Stomach (tissue), 9 donors: ENCODE results near the gene GFY. TPM values are rescaled to one million over a fixed set of nuclear protein-coding genes. Genes with fewer than 3 reads are reported as not detected.
"Not testable (repeated sequence)": the region's sequence is repeated elsewhere in the genome, so short reads cannot be mapped to it uniquely, and the experiment has no call there.

Source experiments
- DNase-seq, 2 donors: peaks; one replicate each; pipeline versions ENCODE4 v3.0.0 to v3.0.0-alpha.2; 2013 to 2019
- H3K27ac ChIP-seq, 5 donors: fragments of 200-600 bp in 4 of 5; sonication (generic) in 4 of 5; one replicate each; pipeline ENCODE4 v1.5.1; 2013 to 2019; ENCODE audit warnings: mild to moderate bottlenecking in 1 of 5, moderate library complexity in 1 of 5
- H3K27me3 ChIP-seq, 3 donors: fragments of 200-600 bp; sonication (generic); one replicate each; pipeline ENCODE4 v1.5.1; 2017 to 2019; ENCODE audit warnings: mixed run types in 1 of 3
- H3K36me3 ChIP-seq, 4 donors: fragments of 200-600 bp; sonication (generic); 1 replicate in 3 of 4; 2 replicates in 1 of 4; pipeline ENCODE4 v1.5.1; 2016 to 2019
- H3K4me1 ChIP-seq, 4 donors: fragments of 200-600 bp; sonication (generic); one replicate each; pipeline ENCODE4 v1.5.1; 2016 to 2019
- H3K4me3 ChIP-seq, 4 donors: fragments of 200-600 bp; sonication (generic) in 3 of 4; one replicate each; pipeline ENCODE4 v1.5.1; 2016 to 2019; ENCODE audit warnings: mild to moderate bottlenecking in 1 of 4
- H3K9me3 ChIP-seq, 4 donors: fragments of 200-600 bp; sonication (generic); one replicate each; pipeline ENCODE4 v1.5.1; 2016 to 2019
- CTCF ChIP-seq, 7 experiments: fragments of 450-650 bp in 4 of 7; fragments of 200-600 bp in 3 of 7; sonication (generic) in 3 of 7; IDR thresholded peaks; one replicate each; pipeline ENCODE4 v1.5.1; 2016 to 2019; ENCODE audit warnings: antibody characterized with exemption in 7 of 7, control low read depth in 2 of 7, mild to moderate bottlenecking in 1 of 7
- EP300 ChIP-seq: sonication (generic); formaldehyde crosslinking; IDR thresholded peaks from one replicate; pipeline ENCODE4 v1.6.1; 2017; ENCODE audit warnings: antibody characterized with exemption
- POLR2A ChIP-seq, 4 donors: fragments of 450-650 bp; IDR thresholded peaks; one replicate each; pipeline ENCODE4 v1.6.1; 2016; ENCODE audit warnings: antibody characterized with exemption in 4 of 4, control low read depth in 2 of 4, mild to moderate bottlenecking in 1 of 4, moderate library complexity in 1 of 4
- POLR2AphosphoS5 ChIP-seq, 3 donors: sonication (generic); formaldehyde crosslinking; IDR thresholded peaks; one replicate each; pipeline ENCODE4 v1.6.1; 2016; ENCODE audit warnings: antibody characterized with exemption in 3 of 3
- WGBS, 5 donors: extraction: QIAGEN DNeasy Blood & Tissue Kit in 3 of 5; methylation state at CpG; one replicate each; pipeline versions ENCODE4 v1.1.5 to v1.1.7; 2013 to 2018; 5-methylcytosine and 5-hydroxymethylcytosine counted together
- intact Hi-C: fragments of 100-400 bp; cut with DNase I; formaldehyde crosslinking; loops from one replicate; pipeline ENCODE4 v1.15.1; 2023; ENCODE audit warnings: low total_unique reads
- polyA plus RNA-seq, 3 donors: library from polyadenylated mRNA; stranded (reverse); fragments of 200-250 nt; gene quantifications; one replicate each; pipeline ENCODE4 v1.2.3, GENCODE V29; 2013
- total RNA-seq, 5 donors: library from RNA; depleted of rRNA; stranded (reverse); fragments of >200 nt; gene quantifications; one replicate each; pipeline versions ENCODE4 v1.1.0 to v1.2.3, GENCODE V29; 2014 to 2016
- donor health status: healthy with polysubstance abuse.
- donor health status: Bipolar disorder and iron deficiency.
- donor health status: healthy.

GFY gene
- total and polyA plus RNA-seq, 8 donors, result not detected

GRCh38 chr19:49456326-49456725 lies 31.1 kb downstream of the GFY start:
- H3K4me1 ChIP-seq, result peaks cover 9 to 55% (median 27%) of the 10 kb centered on the region in 4 donors
- intact Hi-C loops, result no loop called here
- 65 to 84% (median 76%) methylated on average over 5 of the region's 5 CpGs for WGBS, 5 donors
- H3K4me3 ChIP-seq, result no peak overlapping the region
- DNase-seq, result no peak
- H3K36me3 ChIP-seq, result peaks cover 6 to 33% (median 21%) of the 10 kb centered on the region in 4 donors
- H3K9me3 ChIP-seq, result no peaks in the 10 kb centered on the region
- H3K27ac ChIP-seq, result peak overlapping the region; percentile 43 to 97 (median 77)
- no peak for TF ChIP-seq POLR2A (IDR thresholded peaks at IDR 0.05)
- no peak for TF ChIP-seq CTCF (IDR thresholded peaks at IDR 0.05)
- TF ChIP-seq POLR2AphosphoS5 (IDR thresholded peaks at IDR 0.05), result no peak
- TF ChIP-seq EP300, result no peak
- no peaks in the 10 kb centered on the region for H3K27me3 ChIP-seq

GRCh38 chr19:49458567-49458903 lies 33.3 kb downstream of the GFY start:
- Histone ChIP-seq H3K27me3 (no peaks in the 10 kb centered on the region), H3K36me3 (peaks cover 6 to 48% (median 32%) of the 10 kb centered on the region in 4 donors), H3K9me3 (no peaks in the 10 kb centered on the region), H3K4me3 (no peak overlapping the region), H3K4me1 (peaks cover 9 to 45% (median 20%) of the 10 kb centered on the region in 4 donors), H3K27ac (peak overlapping the region; percentile 58 to 97 (median 64))
- WGBS, 5 donors, result 82 to 100% (median 88%) methylated on average over 3 to 5 of the region's 5 CpGs
- TF ChIP-seq POLR2A (IDR thresholded peaks at IDR 0.05) (no peak), POLR2AphosphoS5 (IDR thresholded peaks at IDR 0.05) (no peak), EP300 (no peak), CTCF (IDR thresholded peaks at IDR 0.05) (no peak)
- no peak for DNase-seq
- intact Hi-C loops, result no loop called here

GRCh38 chr19:49459388-49459787 lies 34.2 kb downstream of the GFY start:
- Histone ChIP-seq H3K27ac (no peak overlapping the region), H3K27me3 (no peaks in the 10 kb centered on the region), H3K9me3 (no peaks in the 10 kb centered on the region), H3K4me3 (no peak overlapping the region), H3K4me1 (peaks cover 5 to 37% (median 12%) of the 10 kb centered on the region in 4 donors), H3K36me3 (peaks cover 10 to 56% (median 40%) of the 10 kb centered on the region in 4 donors)
- no peak for DNase-seq
- TF ChIP-seq CTCF (IDR thresholded peaks at IDR 0.05) (no peak), POLR2A (IDR thresholded peaks at IDR 0.05) (no peak), POLR2AphosphoS5 (IDR thresholded peaks at IDR 0.05) (no peak), EP300 (no peak)
- 88 to 96% (median 93%) methylated on average over 7 to 12 of the region's 12 CpGs for WGBS, 5 donors
- intact Hi-C loops, result no loop called here

GRCh38 chr19:49461130-49461529 lies 35.9 kb downstream of the GFY start:
- 10% methylated on average over 1 of the region's 1 CpG; no CpG with 5 or more reads in 4 of the 5 donors for WGBS, 5 donors
- DNase-seq, intact Hi-C loops, H3K9me3 ChIP-seq, H3K27me3 ChIP-seq, H3K27ac ChIP-seq, H3K4me3 ChIP-seq: not testable (repeated sequence)
- Histone ChIP-seq H3K4me1 (peaks cover 0 to 25% (median 7%) of the 10 kb centered on the region in 4 donors), H3K36me3 (peaks cover 16 to 74% (median 57%) of the 10 kb centered on the region in 4 donors)

GRCh38 chr19:49461656-49462055 lies 36.5 kb downstream of the GFY start:
- Histone ChIP-seq H3K9me3 (no peaks in the 10 kb centered on the region), H3K27me3 (no peaks in the 10 kb centered on the region), H3K27ac (no peak overlapping the region), H3K4me3 (no peak overlapping the region), H3K4me1 (peaks cover 0 to 23% (median 7%) of the 10 kb centered on the region in 4 donors), H3K36me3 (peaks cover 16 to 76% (median 61%) of the 10 kb centered on the region in 4 donors)
- intact Hi-C loops, result no loop called here
- TF ChIP-seq CTCF (IDR thresholded peaks at IDR 0.05) (no peak), POLR2AphosphoS5 (IDR thresholded peaks at IDR 0.05) (no peak), POLR2A (IDR thresholded peaks at IDR 0.05) (no peak), EP300 (no peak)
- DNase-seq, result no peak
- WGBS, 5 donors, result 96 to 98% (median 98%) methylated on average over 20 to 37 of the region's 37 CpGs
